ENCODE results near the gene AZIN2.
A peak's percentile ranks its signal among the peaks of the same experiment; 100 is the strongest.
"Not testable (repeated sequence)": the region's sequence is repeated elsewhere in the genome, so short reads cannot be mapped to it uniquely, and the experiment has no call there.

AZIN2 gene

GRCh38 chr1:33060579-33061083 lies 20.3 kb upstream of the AZIN2 start:
- no peak for DNase-seq

GRCh38 chr1:33061834-33062233 lies 19.1 kb upstream of the AZIN2 start:
- DNase-seq, result no peak

GRCh38 chr1:33064284-33064683 lies 16.7 kb upstream of the AZIN2 start:
- not testable (repeated sequence) for DNase-seq

- DNase-seq, result no peak
Measured at GRCh38 chr1:33065301-33065700, 15.7 kb upstream of the AZIN2 start.

GRCh38 chr1:33066477-33066876 lies 14.5 kb upstream of the AZIN2 start:
- not testable (repeated sequence) for DNase-seq

- DNase-seq, result not testable (repeated sequence)
Measured at GRCh38 chr1:33068108-33068507, 12.8 kb upstream of the AZIN2 start.

- DNase-seq, result no peak
Measured at GRCh38 chr1:33070628-33071027, 10.3 kb upstream of the AZIN2 start.

GRCh38 chr1:33072707-33073106 lies 8.2 kb upstream of the AZIN2 start:
- DNase-seq, result no peak

- DNase-seq, result no peak
Measured at GRCh38 chr1:33074193-33074945, 6.6 kb upstream of the AZIN2 start.

- DNase-seq, result no peak
Measured at GRCh38 chr1:33078030-33078591, 2.8 kb upstream of the AZIN2 start.

- no peak for DNase-seq
Measured at GRCh38 chr1:33080373-33080772, 580 bp upstream of the AZIN2 start.

GRCh38 chr1:33081554-33082305 lies 777 bp downstream of the AZIN2 start:
- DNase-seq, result no peak

GRCh38 chr1:33082575-33083108 lies 1.7 kb downstream of the AZIN2 start:
- no peak for DNase-seq

- no peak for DNase-seq
Measured at GRCh38 chr1:33085332-33085731, 4.4 kb downstream of the AZIN2 start.

GRCh38 chr1:33086384-33086850 lies 5.5 kb downstream of the AZIN2 start:
- DNase-seq, result peak; percentile 50

- no peak for DNase-seq
Measured at GRCh38 chr1:33087677-33088076, 6.7 kb downstream of the AZIN2 start.

- DNase-seq, result no peak
Measured at GRCh38 chr1:33088119-33088906, 7.4 kb downstream of the AZIN2 start.

- DNase-seq, result no peak
Measured at GRCh38 chr1:33089457-33089856, 8.5 kb downstream of the AZIN2 start.

- DNase-seq, result no peak
Measured at GRCh38 chr1:33092438-33092837, 11.5 kb downstream of the AZIN2 start.

- DNase-seq, result no peak
Measured at GRCh38 chr1:33093004-33093403, 12.1 kb downstream of the AZIN2 start.

GRCh38 chr1:33094486-33094885 lies 13.5 kb downstream of the AZIN2 start:
- DNase-seq, result no peak

GRCh38 chr1:33094971-33095604 lies 14.1 kb downstream of the AZIN2 start:
- DNase-seq, result no peak

Measured in CD4-positive, alpha-beta T cell treated with Interleukin-15 for 1 hour (primary cell).